Measurements from ENCODE around the gene RAB31. TPM values are rescaled to one million over a fixed set of nuclear protein-coding genes. Genes with fewer than 3 reads are reported as not detected.

RAB31 gene
- polyA plus RNA-seq, 1 experiment: 37.2 TPM

DNA sequence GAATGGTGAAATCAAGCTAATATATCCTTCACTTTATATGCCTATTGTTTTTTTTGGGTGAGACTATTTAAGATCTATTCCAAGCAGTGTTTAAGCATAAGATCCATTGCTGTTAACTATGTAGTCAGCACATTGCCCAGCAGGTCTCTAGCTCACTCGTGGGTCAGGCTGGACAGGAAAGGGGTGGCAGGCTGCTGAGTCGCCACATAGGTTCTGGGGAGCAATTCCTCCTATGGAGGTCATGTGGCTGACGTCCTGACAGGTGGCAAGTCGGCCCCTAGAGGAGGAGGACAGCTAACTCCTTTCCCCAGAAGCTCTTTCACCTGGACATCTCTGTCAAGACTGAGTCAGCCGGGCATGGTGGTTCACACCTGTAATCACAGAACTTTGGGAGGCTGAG lies 13.9 kb upstream of the RAB31 start:
- H3K4me3 ChIP-seq (ENCODE audit: low read depth, low read length): no peak overlapping the region
- no peak for DNase-seq (ENCODE audit: low read depth)
- CTCF ChIA-PET: no interaction called here
- TF ChIP-seq, protein P1, sequence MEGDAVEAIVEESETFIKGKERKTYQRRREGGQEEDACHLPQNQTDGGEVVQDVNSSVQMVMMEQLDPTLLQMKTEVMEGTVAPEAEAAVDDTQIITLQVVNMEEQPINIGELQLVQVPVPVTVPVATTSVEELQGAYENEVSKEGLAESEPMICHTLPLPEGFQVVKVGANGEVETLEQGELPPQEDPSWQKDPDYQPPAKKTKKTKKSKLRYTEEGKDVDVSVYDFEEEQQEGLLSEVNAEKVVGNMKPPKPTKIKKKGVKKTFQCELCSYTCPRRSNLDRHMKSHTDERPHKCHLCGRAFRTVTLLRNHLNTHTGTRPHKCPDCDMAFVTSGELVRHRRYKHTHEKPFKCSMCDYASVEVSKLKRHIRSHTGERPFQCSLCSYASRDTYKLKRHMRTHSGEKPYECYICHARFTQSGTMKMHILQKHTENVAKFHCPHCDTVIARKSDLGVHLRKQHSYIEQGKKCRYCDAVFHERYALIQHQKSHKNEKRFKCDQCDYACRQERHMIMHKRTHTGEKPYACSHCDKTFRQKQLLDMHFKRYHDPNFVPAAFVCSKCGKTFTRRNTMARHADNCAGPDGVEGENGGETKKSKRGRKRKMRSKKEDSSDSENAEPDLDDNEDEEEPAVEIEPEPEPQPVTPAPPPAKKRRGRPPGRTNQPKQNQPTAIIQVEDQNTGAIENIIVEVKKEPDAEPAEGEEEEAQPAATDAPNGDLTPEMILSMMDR (IDR thresholded peaks at IDR 0.05; ENCODE audit: insufficient read depth, low read depth, low read length): no peak
- no peaks in the 10 kb centered on the region for H3K36me3 ChIP-seq (ENCODE audit: control insufficient read depth, insufficient read depth, low read length)
- 0 out of 2 replicates have a peak, but pooled peaks cover 2% of the 10 kb centered on the region for H3K27me3 ChIP-seq (ENCODE audit: control insufficient read depth, insufficient read depth, low read length)
- POLR2A ChIA-PET: no interaction called here

- DNase-seq (ENCODE audit: low read depth): no peak
- Histone ChIP-seq H3K4me3 (ENCODE audit: low read depth, low read length) (no peak overlapping the region), H3K36me3 (ENCODE audit: control insufficient read depth, insufficient read depth, low read length) (no peaks in the 10 kb centered on the region), H3K27me3 (ENCODE audit: control insufficient read depth, insufficient read depth, low read length) (0 out of 2 replicates have a peak, but pooled peaks cover 2% of the 10 kb centered on the region)
- POLR2A ChIA-PET: no interaction called here
- CTCF ChIA-PET: no interaction called here
- TF ChIP-seq, protein P1 (IDR thresholded peaks at IDR 0.05; ENCODE audit: insufficient read depth, low read depth, low read length): no peak
Measured at GRCh38 chr18:9694952-9695495, 13.1 kb upstream of the RAB31 start.

- no peak overlapping the region for H3K4me3 ChIP-seq (ENCODE audit: low read depth, low read length)
- ChIA-PET POLR2A (no interaction called here), CTCF (no interaction called here)
- no peaks in the 10 kb centered on the region for H3K36me3 ChIP-seq (ENCODE audit: control insufficient read depth, insufficient read depth, low read length)
- TF ChIP-seq, protein P1 (IDR thresholded peaks at IDR 0.05; ENCODE audit: insufficient read depth, low read depth, low read length): no peak
- DNase-seq (ENCODE audit: low read depth): no peak
- 0 out of 2 replicates have a peak, but pooled peaks cover 2% of the 10 kb centered on the region for H3K27me3 ChIP-seq (ENCODE audit: control insufficient read depth, insufficient read depth, low read length)
Measured at GRCh38 chr18:9695605-9696004, 12.5 kb upstream of the RAB31 start.

GRCh38 chr18:9696112-9696511 lies 12.0 kb upstream of the RAB31 start:
- CTCF ChIA-PET: no interaction called here
- Histone ChIP-seq H3K27me3 (ENCODE audit: control insufficient read depth, insufficient read depth, low read length) (0 out of 2 replicates have a peak, but pooled peaks cover 2% of the 10 kb centered on the region), H3K36me3 (ENCODE audit: control insufficient read depth, insufficient read depth, low read length) (no peaks in the 10 kb centered on the region), H3K4me3 (ENCODE audit: low read depth, low read length) (no peak overlapping the region)
- POLR2A ChIA-PET: no interaction called here
- TF ChIP-seq, protein P1 (IDR thresholded peaks at IDR 0.05; ENCODE audit: insufficient read depth, low read depth, low read length): no peak
- no peak for DNase-seq (ENCODE audit: low read depth)

DNA sequence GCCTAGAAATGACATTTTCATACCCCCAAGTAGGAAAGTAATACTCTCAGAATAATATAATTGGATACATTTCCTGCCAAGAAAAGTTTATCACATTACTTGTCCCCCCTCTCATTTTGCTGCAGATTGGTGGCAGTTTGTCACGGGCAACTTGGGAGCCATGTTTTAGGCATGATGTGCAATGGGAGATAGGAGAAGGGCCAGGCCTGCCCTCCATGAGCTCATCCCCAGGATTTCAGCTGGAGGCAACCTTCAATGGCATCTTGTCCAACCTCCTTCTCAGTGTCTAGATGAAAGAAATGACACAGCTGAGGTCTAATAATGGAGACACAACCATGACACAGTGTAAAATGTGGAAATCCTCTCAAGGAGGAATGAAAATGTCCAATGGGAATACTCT lies 11.4 kb upstream of the RAB31 start:
- H3K36me3 ChIP-seq (ENCODE audit: control insufficient read depth, insufficient read depth, low read length): no peaks in the 10 kb centered on the region
- POLR2A ChIA-PET: interaction anchor here (0.8 kb wide), 1 partner anchor 78 kb away, joined by 3 read pairs; no protein-coding TSS in a partner anchor
- TF ChIP-seq, protein P1 (IDR thresholded peaks at IDR 0.05; ENCODE audit: insufficient read depth, low read depth, low read length): no peak

More for the DNA sequence above, 11.4 kb upstream of the RAB31 start:
- CTCF ChIA-PET: interaction anchor here (1.1 kb wide), 1 partner anchor 9 kb away, joined by 6 read pairs; no protein-coding TSS in a partner anchor
- Histone ChIP-seq H3K27me3 (ENCODE audit: control insufficient read depth, insufficient read depth, low read length) (0 out of 2 replicates have a peak, but pooled peaks cover 2% of the 10 kb centered on the region), H3K4me3 (ENCODE audit: low read depth, low read length) (no peak overlapping the region)
- DNase-seq (ENCODE audit: low read depth): no peak
